Adrenal gland (tissue), 5 donors: ENCODE results near the gene EYS.

Source experiments
- POLR2A ChIP-seq, 2 donors: fragments of 450-650 bp; IDR thresholded peaks; one replicate each; pipeline ENCODE4 v1.6.1; 2017; ENCODE audit warnings: antibody characterized with exemption in 2 of 2, mild to moderate bottlenecking in 2 of 2, moderate library complexity in 1 of 2
- TF ChIP-seq, protein P1 (sequence below), 6 experiments: fragments of 450-650 bp in 4 of 6; fragments of 200-600 bp in 2 of 6; sonication (generic) in 1 of 6; IDR thresholded peaks; 1 replicate in 5 of 6; 2 replicates in 1 of 6; pipeline versions ENCODE4 v1.5.1 to v1.8.0; 2016 to 2021; ENCODE audit warnings: antibody characterized with exemption in 6 of 6, mild to moderate bottlenecking in 2 of 6, moderate library complexity in 1 of 6
- donor health status: DM: no; HTN: no; CAD: no.

DNA sequence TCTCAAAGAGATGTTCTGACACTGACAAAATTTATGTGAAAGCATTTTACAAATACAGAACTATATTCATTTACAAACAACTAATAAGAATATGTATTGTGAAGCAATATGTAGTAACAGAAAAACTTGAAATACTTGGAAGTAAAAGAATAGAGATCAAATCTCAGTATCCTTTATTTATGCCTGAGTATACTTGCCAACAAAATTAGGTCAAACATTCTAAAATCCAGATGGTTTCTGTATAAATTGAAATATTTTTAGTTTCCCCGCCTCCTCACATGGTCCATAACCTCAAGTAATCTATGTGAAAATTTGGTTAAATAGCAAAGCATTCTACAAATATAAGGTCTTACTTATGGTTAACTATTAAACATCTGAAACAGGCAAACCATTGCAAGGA, 545.4 kb downstream of the EYS start:
- TF ChIP-seq, protein P1, sequence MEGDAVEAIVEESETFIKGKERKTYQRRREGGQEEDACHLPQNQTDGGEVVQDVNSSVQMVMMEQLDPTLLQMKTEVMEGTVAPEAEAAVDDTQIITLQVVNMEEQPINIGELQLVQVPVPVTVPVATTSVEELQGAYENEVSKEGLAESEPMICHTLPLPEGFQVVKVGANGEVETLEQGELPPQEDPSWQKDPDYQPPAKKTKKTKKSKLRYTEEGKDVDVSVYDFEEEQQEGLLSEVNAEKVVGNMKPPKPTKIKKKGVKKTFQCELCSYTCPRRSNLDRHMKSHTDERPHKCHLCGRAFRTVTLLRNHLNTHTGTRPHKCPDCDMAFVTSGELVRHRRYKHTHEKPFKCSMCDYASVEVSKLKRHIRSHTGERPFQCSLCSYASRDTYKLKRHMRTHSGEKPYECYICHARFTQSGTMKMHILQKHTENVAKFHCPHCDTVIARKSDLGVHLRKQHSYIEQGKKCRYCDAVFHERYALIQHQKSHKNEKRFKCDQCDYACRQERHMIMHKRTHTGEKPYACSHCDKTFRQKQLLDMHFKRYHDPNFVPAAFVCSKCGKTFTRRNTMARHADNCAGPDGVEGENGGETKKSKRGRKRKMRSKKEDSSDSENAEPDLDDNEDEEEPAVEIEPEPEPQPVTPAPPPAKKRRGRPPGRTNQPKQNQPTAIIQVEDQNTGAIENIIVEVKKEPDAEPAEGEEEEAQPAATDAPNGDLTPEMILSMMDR (IDR thresholded peaks at IDR 0.05): no peak
- no peak for TF ChIP-seq POLR2A (IDR thresholded peaks at IDR 0.05)
